LNCaP clone FGC (cell line): ENCODE data around the gene CALD1.

ENCODE experiments used
- DNase-seq: peaks from one replicate; pipeline ENCODE4 v3.0.0-alpha.2; 2011; ENCODE audit warnings: low read depth
- H3K4me3 ChIP-seq: 2 replicates; pipeline ENCODE4 v1.5.1; 2011; ENCODE audit warnings: mild to moderate bottlenecking, low read depth, low read length, control low read depth
- TF ChIP-seq, protein P1 (sequence below): IDR thresholded peaks from 2 replicates; pipeline ENCODE4 v1.5.1; 2012; ENCODE audit warnings: mild to moderate bottlenecking; ENCODE audit not compliant: control insufficient read depth, insufficient read depth; ENCODE audit errors: extremely low read depth

CALD1 gene

DNA sequence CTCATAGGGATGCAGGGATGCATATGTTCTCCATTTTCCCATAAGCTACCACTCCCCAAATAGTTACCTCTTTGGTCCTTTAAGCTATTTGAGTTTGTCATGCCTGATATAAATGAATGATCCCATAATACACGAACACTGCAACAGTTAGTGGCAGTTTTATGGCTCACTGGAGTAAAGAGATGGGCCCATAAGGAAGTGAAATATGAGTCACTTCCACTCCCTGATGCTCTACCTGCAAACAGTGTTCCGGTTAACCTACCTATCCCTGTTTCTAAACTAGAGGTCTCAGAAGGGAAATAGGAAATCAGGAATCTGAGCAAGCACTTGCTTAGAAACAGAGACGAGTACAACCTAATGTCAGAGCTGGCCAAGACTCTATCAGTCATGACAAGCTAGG lies 71.7 kb downstream of the CALD1 start:
- TF ChIP-seq, protein P1, sequence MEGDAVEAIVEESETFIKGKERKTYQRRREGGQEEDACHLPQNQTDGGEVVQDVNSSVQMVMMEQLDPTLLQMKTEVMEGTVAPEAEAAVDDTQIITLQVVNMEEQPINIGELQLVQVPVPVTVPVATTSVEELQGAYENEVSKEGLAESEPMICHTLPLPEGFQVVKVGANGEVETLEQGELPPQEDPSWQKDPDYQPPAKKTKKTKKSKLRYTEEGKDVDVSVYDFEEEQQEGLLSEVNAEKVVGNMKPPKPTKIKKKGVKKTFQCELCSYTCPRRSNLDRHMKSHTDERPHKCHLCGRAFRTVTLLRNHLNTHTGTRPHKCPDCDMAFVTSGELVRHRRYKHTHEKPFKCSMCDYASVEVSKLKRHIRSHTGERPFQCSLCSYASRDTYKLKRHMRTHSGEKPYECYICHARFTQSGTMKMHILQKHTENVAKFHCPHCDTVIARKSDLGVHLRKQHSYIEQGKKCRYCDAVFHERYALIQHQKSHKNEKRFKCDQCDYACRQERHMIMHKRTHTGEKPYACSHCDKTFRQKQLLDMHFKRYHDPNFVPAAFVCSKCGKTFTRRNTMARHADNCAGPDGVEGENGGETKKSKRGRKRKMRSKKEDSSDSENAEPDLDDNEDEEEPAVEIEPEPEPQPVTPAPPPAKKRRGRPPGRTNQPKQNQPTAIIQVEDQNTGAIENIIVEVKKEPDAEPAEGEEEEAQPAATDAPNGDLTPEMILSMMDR: no peak
- no peak for DNase-seq
- H3K4me3 ChIP-seq: no peak overlapping the region

GRCh38 chr7:134852625-134853024 lies 73.2 kb downstream of the CALD1 start:
- TF ChIP-seq, protein P1: no peak
- no peak overlapping the region for H3K4me3 ChIP-seq
- peak; percentile 56 for DNase-seq

DNA sequence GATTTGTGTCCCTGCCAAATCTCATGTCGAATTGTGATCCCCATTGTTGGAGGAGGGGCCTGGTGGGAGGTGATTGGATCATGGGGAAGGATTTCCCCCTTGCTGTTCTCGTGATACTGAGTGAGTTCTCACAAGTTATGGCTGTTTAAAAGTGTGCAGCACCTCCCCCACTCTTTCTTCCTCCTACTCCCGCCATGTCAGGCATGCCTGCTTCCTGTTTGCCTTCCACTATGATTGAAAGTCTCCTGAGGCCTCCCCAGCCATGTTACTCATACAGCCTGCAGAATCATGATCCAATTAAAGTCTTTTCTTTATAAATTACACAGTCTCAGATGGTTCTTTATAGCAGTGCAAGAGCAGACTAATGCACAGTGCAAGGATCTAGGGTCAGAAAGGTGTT lies 75.4 kb downstream of the CALD1 start:
- TF ChIP-seq, protein P1: no peak
- H3K4me3 ChIP-seq: no peak overlapping the region
- DNase-seq: no peak

- H3K4me3 ChIP-seq: no peak overlapping the region
- no peak for DNase-seq
- TF ChIP-seq, protein P1: no peak
These were observed 76.0 kb downstream of the CALD1 start for GRCh38 chr7:134855442-134855841.

DNA sequence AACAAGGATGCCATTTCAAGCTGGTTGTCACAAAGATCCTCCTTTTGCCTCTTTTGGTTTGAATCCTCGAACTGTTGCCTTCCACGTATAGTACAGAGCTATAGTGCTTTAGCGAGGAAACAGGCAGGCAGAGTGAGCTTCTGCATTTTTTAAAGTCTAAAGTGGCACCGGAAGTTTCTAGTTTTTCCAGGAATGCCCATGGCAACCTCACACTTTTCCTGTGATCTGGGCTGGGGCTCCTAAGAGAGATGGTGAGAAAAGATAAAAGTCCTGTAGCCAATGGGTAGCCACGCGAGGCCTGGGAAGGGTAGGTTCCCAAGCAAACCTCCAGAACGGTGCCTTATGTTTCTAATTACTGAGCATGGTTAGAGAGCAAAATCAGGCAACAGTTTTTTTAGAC lies 76.7 kb downstream of the CALD1 start:
- TF ChIP-seq, protein P1: no peak
- H3K4me3 ChIP-seq: no peak overlapping the region
- DNase-seq: no peak

DNA sequence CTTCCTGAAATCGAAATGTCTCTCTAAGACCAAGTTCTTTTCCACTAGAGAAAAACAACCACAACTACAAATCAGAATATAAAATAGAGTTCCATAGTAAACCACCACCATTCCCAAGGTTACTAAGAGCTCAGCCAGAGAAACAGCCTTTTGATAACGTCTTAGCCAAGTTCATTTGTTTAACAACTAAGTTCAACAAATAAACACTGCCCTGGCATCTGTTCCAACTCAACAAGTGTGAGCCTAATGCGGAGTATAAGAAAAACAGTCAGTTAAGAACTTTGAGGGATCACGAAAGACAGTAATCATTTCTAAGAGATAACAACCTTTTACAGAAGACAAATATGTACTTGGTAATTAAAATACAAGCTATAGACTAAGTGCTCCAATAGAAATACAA lies 77.3 kb downstream of the CALD1 start:
- TF ChIP-seq, protein P1: no peak
- no peak overlapping the region for H3K4me3 ChIP-seq
- peak; percentile 90 for DNase-seq

DNA sequence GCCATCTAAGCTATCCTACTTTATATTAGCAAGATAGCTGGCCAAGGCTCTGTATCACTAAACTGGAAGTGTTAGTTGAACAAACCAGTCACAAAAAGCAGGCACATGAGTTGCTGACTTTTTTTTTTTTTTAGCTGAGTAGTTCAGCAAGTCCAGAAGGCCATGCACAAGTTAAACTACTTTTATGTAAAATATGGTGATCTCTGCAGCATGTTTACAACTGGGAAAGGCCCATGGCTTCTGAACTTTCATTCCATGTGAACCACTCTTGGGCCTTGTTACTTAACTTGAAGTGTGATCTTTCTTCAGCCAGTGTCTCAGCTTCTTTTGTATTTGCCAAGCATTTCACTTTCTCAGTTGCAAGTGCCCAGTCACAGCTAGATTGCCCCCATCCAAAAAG lies 78.5 kb downstream of the CALD1 start:
- TF ChIP-seq, protein P1: no peak
- no peak for DNase-seq
- H3K4me3 ChIP-seq: no peak overlapping the region
